ENCODE results near the gene GRIN3B.

DNA sequence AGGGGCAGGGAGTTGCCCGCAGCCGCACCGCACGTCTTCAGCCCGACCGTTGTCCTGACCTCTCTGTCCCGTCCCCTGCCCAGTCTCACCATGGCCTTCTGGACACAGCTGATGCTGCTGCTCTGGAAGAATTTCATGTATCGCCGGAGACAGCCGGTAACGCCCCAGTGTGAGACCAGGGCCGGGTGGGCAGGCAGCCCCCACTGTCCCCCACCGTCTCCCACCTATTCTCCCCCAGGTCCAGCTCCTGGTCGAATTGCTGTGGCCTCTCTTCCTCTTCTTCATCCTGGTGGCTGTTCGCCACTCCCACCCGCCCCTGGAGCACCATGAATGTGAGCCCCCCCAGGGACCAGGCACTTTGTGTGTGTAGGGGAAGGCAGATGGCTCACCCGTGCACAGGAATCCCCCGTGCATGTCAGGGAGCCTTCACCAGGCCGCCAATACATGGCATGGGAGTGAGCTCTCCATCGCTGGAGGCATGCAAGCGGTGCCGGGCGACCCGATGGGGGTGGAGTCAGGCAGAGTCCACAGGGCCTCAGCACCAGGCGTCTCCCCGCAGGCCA is 41.1 kb downstream of the GRIN3B start:
- TF ChIP-seq, protein P1, sequence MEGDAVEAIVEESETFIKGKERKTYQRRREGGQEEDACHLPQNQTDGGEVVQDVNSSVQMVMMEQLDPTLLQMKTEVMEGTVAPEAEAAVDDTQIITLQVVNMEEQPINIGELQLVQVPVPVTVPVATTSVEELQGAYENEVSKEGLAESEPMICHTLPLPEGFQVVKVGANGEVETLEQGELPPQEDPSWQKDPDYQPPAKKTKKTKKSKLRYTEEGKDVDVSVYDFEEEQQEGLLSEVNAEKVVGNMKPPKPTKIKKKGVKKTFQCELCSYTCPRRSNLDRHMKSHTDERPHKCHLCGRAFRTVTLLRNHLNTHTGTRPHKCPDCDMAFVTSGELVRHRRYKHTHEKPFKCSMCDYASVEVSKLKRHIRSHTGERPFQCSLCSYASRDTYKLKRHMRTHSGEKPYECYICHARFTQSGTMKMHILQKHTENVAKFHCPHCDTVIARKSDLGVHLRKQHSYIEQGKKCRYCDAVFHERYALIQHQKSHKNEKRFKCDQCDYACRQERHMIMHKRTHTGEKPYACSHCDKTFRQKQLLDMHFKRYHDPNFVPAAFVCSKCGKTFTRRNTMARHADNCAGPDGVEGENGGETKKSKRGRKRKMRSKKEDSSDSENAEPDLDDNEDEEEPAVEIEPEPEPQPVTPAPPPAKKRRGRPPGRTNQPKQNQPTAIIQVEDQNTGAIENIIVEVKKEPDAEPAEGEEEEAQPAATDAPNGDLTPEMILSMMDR (IDR thresholded peaks at IDR 0.05; ENCODE audit: low read depth, low read length) = no peak
- no peak for TF ChIP-seq EZH2phosphoT487 (IDR thresholded peaks at IDR 0.05; ENCODE audit: low read depth)

All from OCI-LY3 (cell line).